SK-N-MC (cell line): Measurements from ENCODE around the gene IFI27L2.

Experiments
- DNase-seq: peaks from one replicate; pipeline ENCODE4 v3.0.0-alpha.2; 2011; ENCODE audit warnings: low read depth, low spot score
- H3K27ac ChIP-seq: fragments of 200-600 bp; sonication (generic); 2 replicates; pipeline ENCODE4 v1.5.1; 2016; ENCODE audit warnings: mixed run types
- H3K36me3 ChIP-seq: fragments of 200-600 bp; sonication (generic); 2 replicates; pipeline ENCODE4 v1.6.1; 2017; ENCODE audit warnings: antibody characterized with exemption, low read length, mixed read lengths; ENCODE audit not compliant: insufficient read depth
- H3K4me3 ChIP-seq: fragments of 200-600 bp; sonication (generic); 2 replicates; pipeline ENCODE4 v1.5.1; 2016
- H3K9ac ChIP-seq: fragments of 200-600 bp; sonication (generic); 2 replicates; pipeline ENCODE4 v1.8.0; 2017; ENCODE audit warnings: mixed run types, mixed read lengths; ENCODE audit not compliant: insufficient read length
- H3K9me3 ChIP-seq: fragments of 200-600 bp; sonication (generic); 2 replicates; pipeline ENCODE4 v1.6.1; 2017; ENCODE audit warnings: low read depth, mild to moderate bottlenecking, antibody characterized with exemption, low read length, moderate library complexity, mixed read lengths
- EZH2 ChIP-seq: fragments of 200-600 bp; sonication (generic); IDR thresholded peaks from one replicate; pipeline ENCODE4 v1.6.1; 2017; ENCODE audit warnings: antibody characterized with exemption
- FOXP2 ChIP-seq: optimal IDR thresholded peaks from 2 replicates; pipeline ENCODE3; 2011; ENCODE audit warnings: mild to moderate bottlenecking, moderate library complexity; ENCODE audit not compliant: insufficient read depth; ENCODE audit errors: extremely low read length, control extremely low read depth
- POLR2AphosphoS5 ChIP-seq: IDR thresholded peaks from 2 replicates; pipeline ENCODE4 v1.6.1; 2012; ENCODE audit warnings: mild to moderate bottlenecking, low read depth, low read length, borderline replicate concordance

IFI27L2 gene

DNA sequence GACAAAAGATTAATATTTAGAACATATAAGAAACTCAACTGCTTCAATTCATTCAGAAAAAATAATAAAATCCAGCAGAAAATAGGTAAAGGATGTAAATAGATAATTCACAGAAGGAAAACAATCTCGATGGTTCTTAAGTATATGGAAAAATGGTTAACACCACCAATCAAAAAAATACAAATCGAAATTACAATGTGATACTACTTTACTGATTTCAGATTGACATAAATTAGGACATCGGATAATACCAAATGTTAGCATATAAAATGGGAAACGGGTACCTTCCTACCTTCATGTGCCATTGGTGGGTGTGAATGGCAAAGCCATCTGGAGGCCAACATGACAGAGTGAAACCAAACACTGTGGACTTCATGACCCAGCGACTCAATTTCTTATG, 43.1 kb upstream of the IFI27L2 start:
- no peak for DNase-seq
- no peak for TF ChIP-seq EZH2
- no peak for TF ChIP-seq FOXP2
- no peak for TF ChIP-seq POLR2AphosphoS5
- no peaks in the 10 kb centered on the region for H3K36me3 ChIP-seq
- no peak overlapping the region for H3K27ac ChIP-seq
- no peak overlapping the region for H3K9ac ChIP-seq
- H3K9me3 ChIP-seq: no peaks in the 10 kb centered on the region
- no peak overlapping the region for H3K4me3 ChIP-seq

DNA sequence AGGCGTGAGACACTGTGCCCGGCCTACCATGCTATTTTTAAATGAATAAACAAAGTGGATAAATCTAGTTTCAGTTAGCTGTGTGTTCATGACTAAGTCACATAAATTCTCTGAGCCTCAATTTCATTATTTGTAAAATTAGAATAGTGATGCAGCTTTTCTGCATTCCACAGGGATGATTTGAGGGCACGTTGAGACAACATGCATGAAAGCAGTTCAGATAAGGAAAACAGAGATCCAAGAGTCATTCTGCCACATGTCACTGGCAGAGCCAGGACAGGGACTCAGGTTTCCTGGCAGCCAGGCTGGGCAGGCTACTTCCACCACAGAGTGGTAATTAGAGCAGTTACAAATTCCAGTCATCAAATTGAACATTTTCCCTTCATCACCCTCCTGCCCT, 41.8 kb upstream of the IFI27L2 start:
- Histone ChIP-seq H3K9me3 (no peaks in the 10 kb centered on the region), H3K36me3 (no peaks in the 10 kb centered on the region), H3K9ac (no peak overlapping the region), H3K27ac (no peak overlapping the region), H3K4me3 (no peak overlapping the region)
- no peak for TF ChIP-seq FOXP2
- no peak for TF ChIP-seq EZH2
- no peak for TF ChIP-seq POLR2AphosphoS5
- DNase-seq: no peak

DNA sequence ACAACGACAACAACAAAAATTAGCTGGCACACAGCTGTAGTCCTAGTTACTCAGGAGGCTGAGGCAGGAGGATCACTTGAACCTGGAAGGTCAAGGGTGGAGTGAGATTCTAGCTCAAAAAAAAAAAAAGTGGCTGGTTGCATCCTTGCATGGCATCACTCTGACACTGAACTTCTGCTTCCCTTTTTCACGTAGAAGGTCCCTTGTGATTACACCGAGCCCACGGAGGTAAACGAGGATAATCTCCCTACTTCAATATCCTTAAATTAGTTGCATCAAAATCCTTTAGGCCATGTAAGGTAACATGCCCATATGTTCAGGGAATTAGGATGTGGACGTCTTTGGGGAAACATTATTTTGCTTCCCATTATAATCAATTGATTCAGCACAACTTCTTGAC, 40.7 kb upstream of the IFI27L2 start:
- Histone ChIP-seq H3K27ac (no peak overlapping the region), H3K36me3 (no peaks in the 10 kb centered on the region), H3K9ac (no peak overlapping the region), H3K9me3 (no peaks in the 10 kb centered on the region), H3K4me3 (no peak overlapping the region)
- TF ChIP-seq EZH2 (no peak), FOXP2 (no peak), POLR2AphosphoS5 (no peak)
- DNase-seq: no peak

- Histone ChIP-seq H3K4me3 (no peak overlapping the region), H3K27ac (no peak overlapping the region), H3K9ac (no peak overlapping the region), H3K36me3 (no peaks in the 10 kb centered on the region), H3K9me3 (no peaks in the 10 kb centered on the region)
- no peak for DNase-seq
- TF ChIP-seq EZH2 (no peak), FOXP2 (no peak), POLR2AphosphoS5 (no peak)
Observed at GRCh38 chr14:94165744-94166143, 36.3 kb upstream of the IFI27L2 start.

DNA sequence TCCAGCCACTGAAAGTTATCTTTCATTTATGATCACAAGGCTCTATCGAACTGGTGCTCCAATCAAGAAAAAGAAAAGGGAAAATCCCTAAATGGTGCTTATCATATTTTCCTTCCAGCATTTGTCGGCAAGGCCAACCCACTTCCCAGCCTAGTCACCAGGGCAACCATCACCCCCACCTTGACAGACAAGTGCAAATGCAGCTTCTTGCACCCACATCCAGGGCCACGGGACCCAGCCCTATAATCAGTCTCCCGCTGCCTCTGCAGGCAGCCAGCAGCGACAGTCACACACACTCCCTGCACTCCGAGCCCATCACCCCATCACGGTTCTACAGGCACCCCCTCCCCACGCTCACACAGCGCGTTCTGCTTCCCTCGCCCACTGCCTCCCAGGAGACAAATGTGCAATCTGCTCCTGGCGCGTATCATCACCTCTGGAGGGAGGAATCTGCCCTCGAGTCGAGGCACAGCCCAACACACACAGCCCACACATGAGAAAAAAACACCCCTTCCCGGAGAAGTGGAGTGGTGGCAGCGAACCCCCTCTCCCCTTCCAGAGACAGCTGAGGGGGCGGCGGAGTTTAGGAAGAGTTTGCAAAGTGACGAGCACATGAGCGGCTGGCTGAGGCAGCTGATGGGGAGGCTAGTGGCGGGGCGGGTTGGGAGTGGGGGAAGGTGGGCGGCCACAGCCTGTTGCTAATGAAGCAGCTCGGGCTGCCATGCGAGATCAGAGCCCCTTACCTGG, 35.5 kb upstream of the IFI27L2 start:
- TF ChIP-seq POLR2AphosphoS5 (no peak), EZH2 (no peak), FOXP2 (no peak)
- DNase-seq: no peak
- no peak overlapping the region for H3K27ac ChIP-seq
- no peaks in the 10 kb centered on the region for H3K9me3 ChIP-seq
- H3K36me3 ChIP-seq: no peaks in the 10 kb centered on the region
- no peak overlapping the region for H3K4me3 ChIP-seq
- no peak overlapping the region for H3K9ac ChIP-seq

DNA sequence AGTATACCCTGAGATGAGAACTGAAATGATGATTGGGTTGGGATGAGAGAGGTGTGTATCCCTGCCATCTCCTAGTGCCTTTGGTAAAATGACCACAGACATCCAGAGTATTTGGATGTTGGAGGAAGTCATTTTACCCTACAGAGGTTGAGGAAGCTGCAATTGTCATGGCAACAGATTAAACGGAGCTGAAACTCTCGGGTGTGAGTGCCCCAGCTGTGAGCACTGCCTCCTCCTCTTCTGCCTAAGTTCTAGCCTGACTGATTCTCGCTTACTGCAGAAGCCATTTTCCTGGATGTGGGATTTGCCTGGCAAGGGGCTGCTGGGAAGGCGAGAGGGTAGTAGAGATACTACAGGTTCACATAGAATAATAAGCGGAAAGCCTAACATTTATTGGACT, 34.4 kb upstream of the IFI27L2 start:
- Histone ChIP-seq H3K9ac (no peak overlapping the region), H3K9me3 (no peaks in the 10 kb centered on the region), H3K36me3 (no peaks in the 10 kb centered on the region), H3K4me3 (no peak overlapping the region), H3K27ac (no peak overlapping the region)
- DNase-seq: no peak
- no peak for TF ChIP-seq POLR2AphosphoS5
- no peak for TF ChIP-seq FOXP2
- TF ChIP-seq EZH2: no peak

DNA sequence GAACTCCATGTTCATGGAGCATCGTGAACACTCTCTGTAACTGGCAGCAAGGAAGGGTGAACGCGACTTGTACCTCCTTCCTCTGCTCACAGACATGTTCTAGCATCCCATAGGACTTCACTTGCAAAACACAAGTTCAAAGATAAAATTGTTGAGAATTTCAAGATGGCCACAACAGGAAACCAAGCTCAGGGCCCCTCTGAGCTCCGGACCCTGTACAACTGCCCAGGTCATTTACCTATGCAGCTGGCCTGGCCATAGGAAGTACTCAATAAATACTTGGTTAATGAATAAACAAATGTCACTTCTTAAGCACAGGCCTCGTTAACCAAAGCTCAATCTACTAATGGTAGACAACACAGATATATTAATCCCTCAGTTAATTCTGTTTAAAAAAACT, 33.1 kb upstream of the IFI27L2 start:
- Histone ChIP-seq H3K36me3 (no peaks in the 10 kb centered on the region), H3K9me3 (no peaks in the 10 kb centered on the region), H3K27ac (no peak overlapping the region), H3K9ac (no peak overlapping the region), H3K4me3 (no peak overlapping the region)
- no peak for DNase-seq
- TF ChIP-seq EZH2 (no peak), POLR2AphosphoS5 (no peak), FOXP2 (no peak)

DNA sequence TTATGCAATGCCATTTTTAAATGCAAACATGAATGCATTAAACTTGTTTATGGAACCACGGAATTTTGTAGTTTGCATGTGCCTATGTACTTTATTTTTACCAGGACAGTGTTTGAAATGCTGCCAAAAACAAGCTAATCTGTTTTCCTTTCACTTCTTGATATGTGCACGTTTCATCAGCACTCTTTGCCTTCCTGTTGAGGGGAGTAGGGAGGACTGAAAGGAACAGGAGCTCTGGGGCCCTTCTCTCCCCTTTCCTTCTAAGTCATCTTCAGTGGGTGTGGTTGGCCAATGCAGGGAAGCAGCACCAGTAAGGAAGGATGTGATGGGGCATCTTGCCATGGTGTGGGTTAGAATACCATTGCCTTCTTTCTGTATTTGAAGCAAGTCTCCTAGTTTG, 32.6 kb upstream of the IFI27L2 start:
- TF ChIP-seq FOXP2: no peak
- no peak for TF ChIP-seq EZH2
- TF ChIP-seq POLR2AphosphoS5: no peak
- Histone ChIP-seq H3K27ac (no peak overlapping the region), H3K36me3 (no peaks in the 10 kb centered on the region), H3K9me3 (no peaks in the 10 kb centered on the region), H3K9ac (no peak overlapping the region), H3K4me3 (peak overlapping the region; percentile 41; the same call in 1 of the 2 replicates)
- DNase-seq: peak; percentile 22

DNA sequence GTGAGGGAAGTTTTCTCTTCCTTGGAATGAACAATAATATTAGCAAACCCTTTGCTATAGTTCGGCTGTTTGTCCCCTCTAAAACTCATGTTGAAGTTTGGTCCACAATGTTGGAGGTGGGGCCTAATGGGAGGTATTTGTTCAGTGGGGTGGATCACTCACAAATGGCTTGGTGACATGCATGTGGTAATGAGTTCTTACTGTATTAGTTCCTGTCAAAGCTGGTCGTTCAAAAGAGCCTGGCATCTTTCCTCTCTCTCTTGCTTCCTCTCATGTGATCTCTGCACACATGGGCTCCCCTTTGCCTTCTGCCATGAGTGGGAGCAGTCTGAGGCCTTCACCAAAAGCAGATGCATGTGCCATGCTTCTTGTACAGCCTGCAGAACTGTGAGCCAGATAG, 31.7 kb upstream of the IFI27L2 start:
- Histone ChIP-seq H3K36me3 (no peaks in the 10 kb centered on the region), H3K4me3 (no peak overlapping the region), H3K9ac (no peak overlapping the region), H3K27ac (no peak overlapping the region), H3K9me3 (no peaks in the 10 kb centered on the region)
- DNase-seq: no peak
- TF ChIP-seq FOXP2 (no peak), EZH2 (no peak), POLR2AphosphoS5 (no peak)
